ENCODE measurements around the gene AFAP1.

GRCh38 chr4:7850489-7850888 lies 89.2 kb downstream of the AFAP1 start:
- TF ChIP-seq, protein P1, sequence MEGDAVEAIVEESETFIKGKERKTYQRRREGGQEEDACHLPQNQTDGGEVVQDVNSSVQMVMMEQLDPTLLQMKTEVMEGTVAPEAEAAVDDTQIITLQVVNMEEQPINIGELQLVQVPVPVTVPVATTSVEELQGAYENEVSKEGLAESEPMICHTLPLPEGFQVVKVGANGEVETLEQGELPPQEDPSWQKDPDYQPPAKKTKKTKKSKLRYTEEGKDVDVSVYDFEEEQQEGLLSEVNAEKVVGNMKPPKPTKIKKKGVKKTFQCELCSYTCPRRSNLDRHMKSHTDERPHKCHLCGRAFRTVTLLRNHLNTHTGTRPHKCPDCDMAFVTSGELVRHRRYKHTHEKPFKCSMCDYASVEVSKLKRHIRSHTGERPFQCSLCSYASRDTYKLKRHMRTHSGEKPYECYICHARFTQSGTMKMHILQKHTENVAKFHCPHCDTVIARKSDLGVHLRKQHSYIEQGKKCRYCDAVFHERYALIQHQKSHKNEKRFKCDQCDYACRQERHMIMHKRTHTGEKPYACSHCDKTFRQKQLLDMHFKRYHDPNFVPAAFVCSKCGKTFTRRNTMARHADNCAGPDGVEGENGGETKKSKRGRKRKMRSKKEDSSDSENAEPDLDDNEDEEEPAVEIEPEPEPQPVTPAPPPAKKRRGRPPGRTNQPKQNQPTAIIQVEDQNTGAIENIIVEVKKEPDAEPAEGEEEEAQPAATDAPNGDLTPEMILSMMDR (optimal IDR thresholded peaks at IDR 0.05 in 1 of 3, IDR thresholded peaks at IDR 0.05 in 1 of 3, conservative IDR thresholded peaks at IDR 0.05 in 1 of 3; ENCODE audit: extremely low read depth in 1 of 3, insufficient read depth in 2 of 3, low read length in 3 of 3): no peak
- TF ChIP-seq EZH2 (IDR thresholded peaks at IDR 0.05; ENCODE audit: low read length): no peak
